Right hindlimb (tissue), 1 donor: Measurements from ENCODE around the gene SLC29A3.
A peak's percentile ranks its signal among the peaks of the same experiment; 100 is the strongest.
"Not testable (repeated sequence)": the region's sequence is repeated elsewhere in the genome, so short reads cannot be mapped to it uniquely, and the experiment has no call there.

Source experiments
- DNase-seq: peaks from one replicate; pipeline ENCODE4 v3.0.0-alpha.2; 2018

SLC29A3 gene

DNA sequence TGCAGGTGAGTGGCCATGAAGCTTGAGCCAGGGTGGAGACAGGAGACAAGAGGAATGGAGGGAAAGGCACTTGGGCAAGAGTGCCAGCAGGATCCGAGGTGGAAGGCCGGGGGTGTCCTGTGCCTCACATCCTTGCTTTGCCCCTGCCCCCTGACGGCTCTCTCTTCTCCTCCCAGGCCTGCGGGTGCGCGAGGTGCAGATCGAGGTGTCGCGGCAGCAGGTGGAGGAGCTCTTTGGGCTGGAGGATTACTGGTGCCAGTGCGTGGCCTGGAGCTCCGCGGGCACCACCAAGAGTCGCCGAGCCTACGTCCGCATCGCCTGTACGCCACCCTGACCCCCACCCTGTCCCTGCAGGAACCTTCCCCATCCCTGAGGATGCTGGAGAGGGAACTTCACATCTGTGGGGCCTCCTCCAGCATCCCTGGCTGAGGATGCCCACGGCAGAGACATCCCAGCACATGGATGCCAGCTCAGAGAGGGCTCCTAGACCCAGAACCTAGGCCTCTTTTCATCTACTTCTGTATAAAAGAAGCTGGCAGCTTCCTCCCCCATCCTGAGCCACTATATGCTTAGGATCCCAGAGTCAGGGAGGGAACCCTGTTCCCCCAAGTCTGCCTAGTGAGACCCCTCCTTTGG, 34.4 kb upstream of the SLC29A3 start:
- DNase-seq = no peak

DNA sequence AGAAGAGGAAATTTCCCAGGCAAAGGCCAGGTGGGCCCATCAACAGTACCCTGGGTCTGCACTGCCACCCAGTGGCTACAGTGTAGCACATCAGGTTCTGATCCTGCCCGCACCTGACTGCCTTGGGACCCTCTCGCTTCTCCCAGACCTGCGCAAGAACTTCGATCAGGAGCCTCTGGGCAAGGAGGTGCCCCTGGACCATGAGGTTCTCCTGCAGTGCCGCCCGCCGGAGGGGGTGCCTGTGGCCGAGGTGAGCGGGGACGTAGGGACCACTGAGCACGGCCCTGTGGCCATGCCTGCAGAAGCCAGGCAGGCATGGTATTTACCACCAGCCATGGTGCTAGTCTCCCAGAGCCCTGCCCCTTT, 33.9 kb upstream of the SLC29A3 start:
- DNase-seq = peak; percentile 70

- DNase-seq = no peak
Measured at GRCh38 chr10:71285986-71286385, 33.1 kb upstream of the SLC29A3 start.

- DNase-seq = no peak
Measured at GRCh38 chr10:71286521-71287294, 32.4 kb upstream of the SLC29A3 start.

GRCh38 chr10:71287456-71287855, 31.6 kb upstream of the SLC29A3 start:
- DNase-seq = no peak

DNA sequence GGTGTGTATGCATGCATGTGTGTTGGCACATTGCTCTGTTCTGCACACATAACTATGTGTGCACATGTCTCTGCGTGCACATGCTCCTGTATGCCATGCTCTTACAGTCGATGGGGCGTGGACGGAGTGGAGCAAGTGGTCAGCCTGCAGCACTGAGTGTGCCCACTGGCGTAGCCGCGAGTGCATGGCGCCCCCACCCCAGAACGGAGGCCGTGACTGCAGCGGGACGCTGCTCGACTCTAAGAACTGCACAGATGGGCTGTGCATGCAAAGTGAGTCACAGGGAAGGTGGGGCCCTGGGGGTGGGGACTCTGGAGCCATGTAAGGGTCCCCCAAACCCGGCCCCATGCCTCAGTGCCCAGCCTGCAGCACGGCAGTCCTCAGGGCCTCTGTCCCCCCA, 30.6 kb upstream of the SLC29A3 start:
- no peak for DNase-seq

DNA sequence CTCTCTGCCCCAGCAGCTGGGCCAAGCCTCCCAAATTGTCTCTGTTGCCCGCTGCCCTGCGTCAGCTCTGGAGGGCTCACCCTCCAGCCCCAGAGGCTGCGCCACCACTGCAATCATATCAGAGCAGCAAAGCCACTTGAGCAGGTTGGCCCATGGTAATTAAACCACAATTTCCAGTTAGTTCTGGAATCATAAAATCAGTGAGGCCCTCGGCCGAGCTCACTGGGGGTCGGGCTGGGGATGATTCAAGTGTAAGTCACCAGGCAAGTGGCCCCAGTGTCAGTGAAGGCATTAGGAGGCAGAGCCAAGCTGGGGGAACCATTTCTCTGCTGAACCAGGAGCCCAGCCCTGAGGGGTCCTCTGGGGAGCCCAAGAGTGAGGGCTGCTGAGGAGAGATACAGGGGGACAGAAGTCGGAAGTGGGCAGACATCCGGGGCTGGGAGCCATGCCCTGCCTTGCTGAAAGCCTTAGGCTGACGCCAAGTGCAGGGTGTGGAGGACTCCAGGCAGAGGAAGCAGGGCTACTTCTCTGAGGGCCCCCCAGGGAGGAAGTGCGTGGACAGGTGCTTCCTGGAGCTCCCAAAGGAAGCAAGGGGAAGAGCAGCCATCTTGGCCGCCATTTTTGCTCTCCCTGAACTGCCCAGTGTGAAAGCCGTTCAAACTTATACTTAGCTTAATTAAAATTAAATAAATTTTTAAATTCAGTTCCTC, 29.5 kb upstream of the SLC29A3 start:
- no peak for DNase-seq

- no peak for DNase-seq
Measured at GRCh38 chr10:71290331-71290730, 28.7 kb upstream of the SLC29A3 start.

DNA sequence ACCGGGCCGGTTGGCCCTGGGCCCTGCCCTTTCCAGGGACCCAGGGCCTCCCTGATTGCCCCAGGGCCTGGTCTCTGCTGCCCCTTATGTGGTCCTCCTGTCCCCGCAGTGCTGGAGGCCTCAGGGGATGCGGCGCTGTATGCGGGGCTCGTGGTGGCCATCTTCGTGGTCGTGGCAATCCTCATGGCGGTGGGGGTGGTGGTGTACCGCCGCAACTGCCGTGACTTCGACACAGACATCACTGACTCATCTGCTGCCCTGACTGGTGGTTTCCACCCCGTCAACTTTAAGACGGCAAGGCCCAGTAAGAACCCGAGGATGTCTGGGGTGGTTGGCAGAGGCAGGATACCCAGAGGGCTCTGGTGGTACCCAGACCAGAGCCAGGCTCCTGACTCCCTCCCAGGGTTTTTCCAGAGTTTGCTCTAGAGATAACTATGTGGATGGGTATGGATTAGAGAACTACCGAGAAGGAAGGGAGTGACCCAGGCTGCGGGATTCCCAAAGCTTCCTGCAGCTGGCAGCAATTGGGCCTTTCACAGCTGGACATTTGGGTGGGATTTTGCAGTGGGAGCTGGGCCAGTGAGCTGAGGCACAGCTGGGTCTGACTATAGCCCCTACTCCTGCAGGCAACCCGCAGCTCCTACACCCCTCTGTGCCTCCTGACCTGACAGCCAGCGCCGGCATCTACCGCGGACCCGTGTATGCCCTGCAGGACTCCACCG, 28.1 kb upstream of the SLC29A3 start:
- no peak for DNase-seq

DNA sequence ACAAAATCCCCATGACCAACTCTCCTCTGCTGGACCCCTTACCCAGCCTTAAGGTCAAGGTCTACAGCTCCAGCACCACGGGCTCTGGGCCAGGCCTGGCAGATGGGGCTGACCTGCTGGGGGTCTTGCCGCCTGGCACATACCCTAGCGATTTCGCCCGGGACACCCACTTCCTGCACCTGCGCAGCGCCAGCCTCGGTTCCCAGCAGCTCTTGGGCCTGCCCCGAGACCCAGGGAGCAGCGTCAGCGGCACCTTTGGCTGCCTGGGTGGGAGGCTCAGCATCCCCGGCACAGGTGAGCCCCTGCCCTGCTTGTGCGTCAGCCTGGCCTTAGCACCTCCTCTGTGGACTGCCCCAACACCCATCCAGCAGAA, 27.5 kb upstream of the SLC29A3 start:
- no peak for DNase-seq

- DNase-seq = no peak
Measured at GRCh38 chr10:71292624-71293445, 26.2 kb upstream of the SLC29A3 start.

DNA sequence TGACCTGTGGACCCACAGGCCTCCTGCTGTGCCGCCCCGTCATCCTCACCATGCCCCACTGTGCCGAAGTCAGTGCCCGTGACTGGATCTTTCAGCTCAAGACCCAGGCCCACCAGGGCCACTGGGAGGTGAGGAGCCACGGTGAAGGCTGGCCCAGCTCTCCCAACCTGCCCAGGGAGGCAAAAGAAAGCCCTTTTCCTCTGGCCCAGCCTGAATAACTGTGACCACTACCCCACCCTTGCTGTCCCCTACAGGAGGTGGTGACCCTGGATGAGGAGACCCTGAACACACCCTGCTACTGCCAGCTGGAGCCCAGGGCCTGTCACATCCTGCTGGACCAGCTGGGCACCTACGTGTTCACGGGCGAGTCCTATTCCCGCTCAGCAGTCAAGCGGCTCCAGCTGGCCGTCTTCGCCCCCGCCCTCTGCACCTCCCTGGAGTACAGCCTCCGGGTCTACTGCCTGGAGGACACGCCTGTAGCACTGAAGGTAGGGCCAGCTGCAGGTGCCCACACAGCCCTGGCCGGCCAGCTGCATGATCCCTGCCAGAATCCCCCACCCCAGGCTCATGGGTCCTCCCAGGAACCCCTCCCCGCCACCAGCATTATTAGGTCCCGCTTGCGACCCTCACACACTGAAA, 25.5 kb upstream of the SLC29A3 start:
- DNase-seq = no peak

- DNase-seq = no peak
Measured at GRCh38 chr10:71294091-71294561, 24.9 kb upstream of the SLC29A3 start.

- DNase-seq = no peak
Measured at GRCh38 chr10:71294856-71295255, 24.2 kb upstream of the SLC29A3 start.

DNA sequence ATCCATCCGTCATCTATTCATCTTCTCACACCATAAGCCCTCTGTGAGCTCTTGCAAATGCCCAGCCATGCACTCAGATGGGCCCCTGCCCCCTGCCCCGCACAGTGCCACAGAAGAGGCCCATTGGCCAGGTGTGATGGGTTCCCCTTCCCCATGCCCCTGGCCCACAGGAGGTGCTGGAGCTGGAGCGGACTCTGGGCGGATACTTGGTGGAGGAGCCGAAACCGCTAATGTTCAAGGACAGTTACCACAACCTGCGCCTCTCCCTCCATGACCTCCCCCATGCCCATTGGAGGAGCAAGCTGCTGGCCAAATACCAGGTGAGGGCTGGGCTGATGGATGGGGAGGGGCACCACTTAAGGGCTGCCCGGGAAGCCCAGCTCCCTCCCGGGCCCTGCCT, 23.4 kb upstream of the SLC29A3 start:
- no peak for DNase-seq

- DNase-seq = no peak
Measured at GRCh38 chr10:71296086-71296485, 23.0 kb upstream of the SLC29A3 start.

DNA sequence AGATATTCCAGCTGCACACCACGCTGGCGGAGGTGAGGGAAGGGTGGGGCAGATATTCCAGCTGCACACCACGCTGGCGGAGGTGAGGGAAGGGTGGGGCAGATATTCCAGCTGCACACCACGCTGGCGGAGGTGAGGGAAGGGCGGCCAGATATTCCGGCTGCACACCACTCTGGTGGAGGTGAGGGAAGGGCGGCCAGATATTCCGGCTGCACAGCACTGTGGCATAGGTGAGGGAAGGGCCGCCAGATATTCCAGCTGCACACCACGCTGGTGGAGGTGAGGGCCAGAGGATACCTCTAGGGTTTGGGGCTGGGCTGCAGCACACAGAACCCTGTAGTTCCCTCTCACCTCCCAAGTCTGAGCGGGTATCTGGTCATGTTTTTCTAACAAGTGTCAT, 22.2 kb upstream of the SLC29A3 start:
- not testable (repeated sequence) for DNase-seq

GRCh38 chr10:71297343-71297742, 21.7 kb upstream of the SLC29A3 start:
- no peak for DNase-seq

GRCh38 chr10:71299071-71299785, 19.8 kb upstream of the SLC29A3 start:
- no peak for DNase-seq

- DNase-seq = no peak
Measured at GRCh38 chr10:71300555-71301370, 18.3 kb upstream of the SLC29A3 start.
